Keratinocyte (primary cell): ENCODE data around the gene HOMER1.

Source experiments
- EZH2 ChIP-seq: IDR thresholded peaks from one replicate; pipeline ENCODE4 v1.6.1; 2012; ENCODE audit warnings: inconsistent platforms, mild to moderate bottlenecking, low read length, moderate library complexity
- TF ChIP-seq, protein P1 (sequence below), 3 experiments: IDR thresholded peaks in 1 of 3; conservative IDR thresholded peaks in 1 of 3; optimal IDR thresholded peaks in 1 of 3; 2 replicates in 2 of 3; 3 replicates in 1 of 3; pipeline versions ENCODE3 to v1.5.1; 2011; ENCODE audit warnings: low read length in 3 of 3, mild to moderate bottlenecking in 3 of 3, moderate library complexity in 2 of 3, control low read depth in 1 of 3, inconsistent platforms in 1 of 3; ENCODE audit not compliant: insufficient read depth in 2 of 3; ENCODE audit errors: extremely low read depth in 1 of 3

DNA sequence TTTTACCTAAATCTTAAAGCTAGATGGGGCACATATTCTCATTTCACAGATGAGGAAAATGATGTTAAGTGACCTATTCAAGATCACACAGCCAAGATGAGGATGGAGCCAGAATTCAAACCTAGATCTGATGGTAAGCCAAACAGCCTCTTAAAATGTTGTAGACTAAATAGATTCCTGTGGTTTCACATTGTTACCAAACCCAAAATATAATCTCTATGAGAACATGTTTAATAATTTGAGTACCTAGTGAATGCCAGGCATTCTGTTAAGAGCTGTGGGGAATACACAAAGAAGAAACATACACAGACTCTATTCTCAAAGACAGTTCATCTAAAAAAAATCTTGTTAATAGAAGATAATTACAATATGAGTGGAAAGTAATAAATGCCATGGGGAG is 25.2 kb downstream of the HOMER1 start:
- TF ChIP-seq, protein P1, sequence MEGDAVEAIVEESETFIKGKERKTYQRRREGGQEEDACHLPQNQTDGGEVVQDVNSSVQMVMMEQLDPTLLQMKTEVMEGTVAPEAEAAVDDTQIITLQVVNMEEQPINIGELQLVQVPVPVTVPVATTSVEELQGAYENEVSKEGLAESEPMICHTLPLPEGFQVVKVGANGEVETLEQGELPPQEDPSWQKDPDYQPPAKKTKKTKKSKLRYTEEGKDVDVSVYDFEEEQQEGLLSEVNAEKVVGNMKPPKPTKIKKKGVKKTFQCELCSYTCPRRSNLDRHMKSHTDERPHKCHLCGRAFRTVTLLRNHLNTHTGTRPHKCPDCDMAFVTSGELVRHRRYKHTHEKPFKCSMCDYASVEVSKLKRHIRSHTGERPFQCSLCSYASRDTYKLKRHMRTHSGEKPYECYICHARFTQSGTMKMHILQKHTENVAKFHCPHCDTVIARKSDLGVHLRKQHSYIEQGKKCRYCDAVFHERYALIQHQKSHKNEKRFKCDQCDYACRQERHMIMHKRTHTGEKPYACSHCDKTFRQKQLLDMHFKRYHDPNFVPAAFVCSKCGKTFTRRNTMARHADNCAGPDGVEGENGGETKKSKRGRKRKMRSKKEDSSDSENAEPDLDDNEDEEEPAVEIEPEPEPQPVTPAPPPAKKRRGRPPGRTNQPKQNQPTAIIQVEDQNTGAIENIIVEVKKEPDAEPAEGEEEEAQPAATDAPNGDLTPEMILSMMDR (optimal IDR thresholded peaks at IDR 0.05 in 1 of 3, IDR thresholded peaks at IDR 0.05 in 1 of 3, conservative IDR thresholded peaks at IDR 0.05 in 1 of 3; ENCODE audit: extremely low read depth in 1 of 3, insufficient read depth in 2 of 3, low read length in 3 of 3), result no peak
- TF ChIP-seq EZH2, result no peak
